BLaER1 (cell line): ENCODE measurements around the gene IPO13.

Source experiments
- H3K27ac ChIP-seq: shearing (Covaris generic); formaldehyde crosslinking; 2 replicates; pipeline ENCODE4 v1.8.1; 2022
- H3K27me3 ChIP-seq: shearing (Covaris generic); formaldehyde crosslinking; 2 replicates; pipeline ENCODE4 v1.8.1; 2022
- H3K36me3 ChIP-seq: shearing (Covaris generic); formaldehyde crosslinking; 2 replicates; pipeline ENCODE4 v1.8.1; 2022
- H3K4me1 ChIP-seq: shearing (Covaris generic); formaldehyde crosslinking; 2 replicates; pipeline ENCODE4 v1.8.1; 2022
- H3K4me2 ChIP-seq: shearing (Covaris generic); formaldehyde crosslinking; 2 replicates; pipeline ENCODE4 v1.8.1; 2022
- H3K4me3 ChIP-seq: shearing (Covaris generic); formaldehyde crosslinking; 2 replicates; pipeline ENCODE4 v1.8.1; 2022
- H3K9ac ChIP-seq: shearing (Covaris generic); formaldehyde crosslinking; 2 replicates; pipeline ENCODE4 v1.8.1; 2022
- H3K9me3 ChIP-seq: shearing (Covaris generic); formaldehyde crosslinking; 2 replicates; pipeline ENCODE4 v1.8.1; 2022
- H4K20me1 ChIP-seq: shearing (Covaris generic); formaldehyde crosslinking; 2 replicates; pipeline ENCODE4 v1.8.1; 2022
- Cebpa-rat ChIP-seq: shearing (Covaris generic); IDR thresholded peaks from 2 replicates; pipeline ENCODE4 v1.8.1; 2022

The IPO13 gene

DNA sequence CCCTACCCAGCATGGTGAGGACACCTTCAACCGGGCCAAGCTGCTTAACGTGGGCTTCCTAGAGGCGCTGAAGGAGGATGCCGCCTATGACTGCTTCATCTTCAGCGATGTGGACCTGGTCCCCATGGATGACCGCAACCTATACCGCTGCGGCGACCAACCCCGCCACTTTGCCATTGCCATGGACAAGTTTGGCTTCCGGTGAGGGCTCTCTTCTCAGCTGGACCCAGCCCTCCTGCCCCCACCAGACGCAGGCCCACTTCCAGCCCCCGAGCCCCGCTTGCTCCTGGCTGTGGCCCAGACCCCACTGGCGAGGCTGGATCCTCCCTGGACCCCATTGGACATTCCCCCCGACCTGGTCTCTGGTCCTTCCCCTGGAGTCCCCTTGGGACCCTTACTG lies 38.1 kb downstream of the IPO13 start:
- Histone ChIP-seq H3K27me3 (no peaks in the 10 kb centered on the region), H4K20me1 (peaks cover 49% of the 10 kb centered on the region), H3K27ac (no peak overlapping the region), H3K4me1 (peaks cover 24% of the 10 kb centered on the region), H3K9ac (no peak overlapping the region), H3K4me2 (no peak overlapping the region), H3K4me3 (no peak overlapping the region), H3K9me3 (no peaks in the 10 kb centered on the region), H3K36me3 (peaks cover 66% of the 10 kb centered on the region)
- TF ChIP-seq Cebpa-rat: no peak

DNA sequence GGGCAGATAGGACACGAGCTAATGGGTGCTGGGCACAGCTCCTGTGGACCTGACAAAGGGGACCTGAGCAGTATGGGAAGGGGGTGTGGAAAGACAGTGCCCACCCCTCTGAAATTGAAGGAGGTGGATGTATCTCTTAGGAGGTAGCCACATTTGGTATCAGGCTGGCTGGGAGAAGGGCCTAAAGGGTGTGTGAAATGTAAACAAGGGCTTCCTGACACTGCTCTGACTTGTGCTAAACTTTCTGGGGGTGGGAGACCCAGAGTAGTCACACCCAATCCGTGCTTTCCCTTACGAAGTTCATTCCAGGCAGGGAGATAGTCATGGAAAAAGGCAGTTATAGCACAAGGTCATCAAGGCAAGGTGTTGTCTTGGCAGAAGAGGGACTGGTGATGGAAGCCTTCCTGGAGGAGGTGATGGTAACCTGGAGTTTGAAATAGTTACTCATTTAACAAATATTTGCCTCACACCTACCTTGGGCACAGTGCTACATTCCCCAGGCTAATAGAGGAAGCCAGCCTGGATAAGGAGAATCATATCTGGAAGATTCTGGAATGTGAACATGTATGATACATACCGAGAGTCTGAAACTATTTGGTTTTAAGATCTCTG lies 39.3 kb downstream of the IPO13 start:
- no peak for TF ChIP-seq Cebpa-rat
- peaks cover 39% of the 10 kb centered on the region for H4K20me1 ChIP-seq
- peaks cover 19% of the 10 kb centered on the region for H3K4me1 ChIP-seq
- no peaks in the 10 kb centered on the region for H3K27me3 ChIP-seq
- H3K36me3 ChIP-seq: peaks cover 63% of the 10 kb centered on the region
- H3K4me3 ChIP-seq: no peak overlapping the region
- no peak overlapping the region for H3K27ac ChIP-seq
- H3K9me3 ChIP-seq: no peaks in the 10 kb centered on the region
- no peak overlapping the region for H3K9ac ChIP-seq
- H3K4me2 ChIP-seq: no peak overlapping the region

DNA sequence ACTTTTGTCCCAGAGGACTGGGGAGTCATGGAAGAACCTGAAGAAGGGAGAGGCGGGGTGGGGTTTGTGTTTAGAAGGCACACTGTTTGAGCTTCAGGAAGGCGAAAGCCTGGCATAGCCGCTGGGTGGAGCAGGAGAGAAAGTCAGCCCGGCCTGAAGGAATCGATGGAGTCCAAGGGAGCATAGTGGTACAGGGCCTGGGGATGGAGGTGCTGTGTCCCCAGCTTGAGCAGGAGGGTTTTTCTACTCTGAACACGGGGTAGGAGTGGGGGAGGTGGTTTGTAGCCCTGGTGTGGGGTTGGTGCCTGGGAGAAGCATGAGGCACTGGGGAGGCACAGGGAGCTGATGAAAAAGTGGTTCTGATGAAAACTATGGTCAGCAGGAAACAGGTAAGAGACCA lies 40.0 kb downstream of the IPO13 start:
- no peak for TF ChIP-seq Cebpa-rat
- peaks cover 57% of the 10 kb centered on the region for H3K36me3 ChIP-seq
- no peaks in the 10 kb centered on the region for H3K9me3 ChIP-seq
- H3K4me2 ChIP-seq: no peak overlapping the region
- peaks cover 33% of the 10 kb centered on the region for H4K20me1 ChIP-seq
- H3K27me3 ChIP-seq: no peaks in the 10 kb centered on the region
- H3K27ac ChIP-seq: no peak overlapping the region
- peaks cover 15% of the 10 kb centered on the region for H3K4me1 ChIP-seq
- no peak overlapping the region for H3K9ac ChIP-seq
- H3K4me3 ChIP-seq: no peak overlapping the region

DNA sequence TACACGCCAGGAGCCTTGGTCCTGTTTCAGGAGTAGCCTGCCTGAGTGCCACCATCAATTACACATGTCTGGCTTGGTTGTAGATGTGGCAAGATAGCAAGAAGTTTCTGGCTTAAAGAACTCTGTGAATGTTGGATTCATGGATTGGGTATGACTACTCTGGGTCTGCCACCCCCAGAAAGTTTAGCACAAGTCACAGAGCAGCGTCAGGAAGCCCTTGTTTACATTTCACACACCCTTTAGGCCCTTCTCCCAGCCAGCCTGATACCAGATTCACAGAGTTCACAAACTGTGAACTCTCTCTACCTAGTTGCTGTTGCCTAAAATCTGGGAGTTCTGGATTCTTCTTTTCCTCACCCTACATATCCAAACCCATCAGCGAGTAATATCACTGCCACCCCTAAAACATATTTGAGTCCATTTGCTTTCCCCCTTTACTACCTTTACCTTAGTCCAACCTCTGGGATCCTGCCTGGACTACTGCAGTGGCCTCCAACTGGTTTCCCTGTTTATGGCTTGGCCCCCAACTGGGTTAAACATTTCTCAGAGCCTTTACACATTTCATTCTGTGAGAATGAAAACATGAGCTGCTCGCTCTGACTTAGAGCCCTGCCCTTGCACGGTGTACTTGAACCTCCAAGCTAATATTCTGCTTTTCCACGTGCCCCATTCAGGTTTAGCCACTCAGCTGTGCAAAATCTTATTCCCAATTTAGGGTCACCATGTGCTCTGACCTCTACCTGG lies 40.6 kb downstream of the IPO13 start:
- Histone ChIP-seq H4K20me1 (peaks cover 27% of the 10 kb centered on the region), H3K9me3 (no peaks in the 10 kb centered on the region), H3K4me2 (no peak overlapping the region), H3K27me3 (no peaks in the 10 kb centered on the region), H3K9ac (no peak overlapping the region), H3K27ac (no peak overlapping the region), H3K4me3 (no peak overlapping the region), H3K36me3 (peaks cover 51% of the 10 kb centered on the region), H3K4me1 (peaks cover 18% of the 10 kb centered on the region)
- TF ChIP-seq Cebpa-rat: no peak

DNA sequence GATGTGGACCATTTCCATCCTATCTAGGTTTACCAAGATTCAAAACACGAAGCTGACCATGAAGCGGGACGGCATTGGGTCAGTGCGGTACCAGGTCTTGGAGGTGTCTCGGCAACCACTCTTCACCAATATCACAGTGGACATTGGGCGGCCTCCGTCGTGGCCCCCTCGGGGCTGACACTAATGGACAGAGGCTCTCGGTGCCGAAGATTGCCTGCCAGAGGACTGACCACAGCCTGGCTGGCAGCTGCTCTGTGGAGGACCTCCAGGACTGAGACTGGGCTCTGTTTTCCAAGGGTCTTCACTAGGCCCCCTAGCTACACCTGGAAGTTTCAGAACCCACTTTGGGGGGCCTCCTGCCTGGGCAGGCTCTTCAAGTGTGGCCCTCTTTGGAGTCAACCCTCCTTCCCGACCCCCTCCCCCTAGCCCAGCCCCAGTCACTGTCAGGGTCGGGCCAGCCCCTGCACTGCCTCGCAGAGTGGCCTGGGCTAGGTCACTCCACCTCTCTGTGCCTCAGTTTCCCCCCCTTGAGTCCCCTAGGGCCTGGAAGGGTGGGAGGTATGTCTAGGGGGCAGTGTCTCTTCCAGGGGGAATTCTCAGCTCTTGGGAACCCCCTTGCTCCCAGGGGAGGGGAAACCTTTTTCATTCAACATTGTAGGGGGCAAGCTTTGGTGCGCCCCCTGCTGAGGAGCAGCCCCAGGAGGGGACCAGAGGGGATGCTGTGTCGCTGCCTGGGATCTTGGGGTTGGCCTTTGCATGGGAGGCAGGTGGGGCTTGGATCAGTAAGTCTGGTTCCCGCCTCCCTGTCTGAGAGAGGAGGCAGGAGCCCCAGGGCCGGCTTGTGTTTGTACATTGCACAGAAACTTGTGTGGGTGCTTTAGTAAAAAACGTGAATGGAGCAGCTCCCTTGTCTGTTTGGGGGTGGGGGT lies 43.8 kb downstream of the IPO13 start:
- peak overlapping the region; percentile 78 for H3K4me3 ChIP-seq
- H3K27ac ChIP-seq: peak overlapping the region; percentile 65; the same call in 1 of the 2 replicates
- H4K20me1 ChIP-seq: no peaks in the 10 kb centered on the region
- H3K36me3 ChIP-seq: peaks cover 20% of the 10 kb centered on the region
- H3K27me3 ChIP-seq: no peaks in the 10 kb centered on the region
- peak overlapping the region; percentile 76; the same call in 1 of the 2 replicates for H3K9ac ChIP-seq
- no peaks in the 10 kb centered on the region for H3K9me3 ChIP-seq
- H3K4me1 ChIP-seq: peaks cover 46% of the 10 kb centered on the region
- TF ChIP-seq Cebpa-rat: no peak
- H3K4me2 ChIP-seq: peak overlapping the region; percentile 89

DNA sequence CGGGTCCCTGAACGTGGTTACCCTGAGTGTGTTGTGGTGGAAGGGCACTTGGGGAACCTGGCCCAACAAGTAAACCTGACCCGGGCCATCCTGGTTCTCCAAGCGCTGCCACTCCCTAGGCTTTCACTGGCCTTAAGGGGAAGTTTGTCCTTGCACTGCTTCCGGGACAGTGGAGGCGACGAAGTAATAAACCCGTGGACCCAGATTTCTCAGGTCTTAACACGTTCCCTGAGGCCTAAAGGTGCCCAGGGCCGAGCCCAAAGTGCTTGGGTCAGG lies 44.4 kb downstream of the IPO13 start:
- Histone ChIP-seq H3K9ac (peak overlapping the region; percentile 76), H3K27ac (peak overlapping the region; percentile 65), H3K9me3 (no peaks in the 10 kb centered on the region), H3K4me2 (peak overlapping the region; percentile 89), H3K4me3 (peak overlapping the region; percentile 78), H3K36me3 (peaks cover 14% of the 10 kb centered on the region), H4K20me1 (no peaks in the 10 kb centered on the region), H3K4me1 (peaks cover 52% of the 10 kb centered on the region), H3K27me3 (no peaks in the 10 kb centered on the region)
- no peak for TF ChIP-seq Cebpa-rat

DNA sequence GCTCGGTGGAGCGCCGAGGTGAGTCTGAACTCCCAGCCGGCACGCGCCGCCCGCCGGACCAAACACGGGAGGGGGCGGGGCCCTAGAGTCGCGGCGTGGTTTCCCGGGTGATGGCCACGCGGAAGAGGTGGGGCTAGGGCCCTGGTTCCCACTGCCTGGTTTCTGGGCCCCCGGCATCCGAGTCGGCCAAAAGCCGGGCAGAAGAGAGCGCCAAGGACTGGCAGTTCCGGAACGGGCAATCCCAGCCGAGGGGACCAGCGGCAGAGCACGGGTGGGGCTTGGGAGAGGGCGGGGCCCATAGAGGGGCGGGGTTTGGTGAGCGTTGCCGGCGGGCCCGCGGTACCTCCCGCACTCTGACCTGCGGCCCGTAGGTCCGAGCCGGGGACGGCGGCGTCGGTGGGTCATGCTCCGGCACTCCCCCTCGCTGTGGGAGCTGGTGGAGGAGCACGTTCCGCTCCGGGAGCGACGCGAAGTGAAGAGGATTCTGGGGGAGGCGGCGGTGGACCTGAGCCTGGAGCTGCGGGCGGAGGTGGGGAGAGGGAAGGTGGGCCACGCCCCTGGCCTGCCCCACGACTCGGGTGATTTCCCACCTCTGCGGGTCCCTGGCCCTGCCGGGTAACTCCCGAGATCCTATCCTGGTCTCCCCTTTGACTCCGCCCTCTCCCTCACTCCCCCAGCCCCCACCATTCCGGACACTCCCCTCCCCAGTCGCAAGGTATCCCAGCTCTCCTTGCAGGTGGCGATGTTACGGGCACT lies 44.9 kb downstream of the IPO13 start, which contains the start of gene CCDC24:
Gene CCDC24 (plus strand): TSS at position 124 of the 756 bp plus-strand sequence. CDS start 280 bp downstream, at position 404.
- Histone ChIP-seq H3K4me1 (peaks cover 57% of the 10 kb centered on the region), H3K9me3 (no peaks in the 10 kb centered on the region), H3K27ac (peak within 1 kb of the TSS; percentile 65), H3K4me3 (peak within 1 kb of the TSS; percentile 78), H4K20me1 (no peaks in the 10 kb centered on the region), H3K36me3 (peaks cover 9% of the 10 kb centered on the region), H3K4me2 (peak within 1 kb of the TSS; percentile 89), H3K9ac (peak within 1 kb of the TSS; percentile 76), H3K27me3 (no peaks in the 10 kb centered on the region)
- TF ChIP-seq Cebpa-rat: no peak

DNA sequence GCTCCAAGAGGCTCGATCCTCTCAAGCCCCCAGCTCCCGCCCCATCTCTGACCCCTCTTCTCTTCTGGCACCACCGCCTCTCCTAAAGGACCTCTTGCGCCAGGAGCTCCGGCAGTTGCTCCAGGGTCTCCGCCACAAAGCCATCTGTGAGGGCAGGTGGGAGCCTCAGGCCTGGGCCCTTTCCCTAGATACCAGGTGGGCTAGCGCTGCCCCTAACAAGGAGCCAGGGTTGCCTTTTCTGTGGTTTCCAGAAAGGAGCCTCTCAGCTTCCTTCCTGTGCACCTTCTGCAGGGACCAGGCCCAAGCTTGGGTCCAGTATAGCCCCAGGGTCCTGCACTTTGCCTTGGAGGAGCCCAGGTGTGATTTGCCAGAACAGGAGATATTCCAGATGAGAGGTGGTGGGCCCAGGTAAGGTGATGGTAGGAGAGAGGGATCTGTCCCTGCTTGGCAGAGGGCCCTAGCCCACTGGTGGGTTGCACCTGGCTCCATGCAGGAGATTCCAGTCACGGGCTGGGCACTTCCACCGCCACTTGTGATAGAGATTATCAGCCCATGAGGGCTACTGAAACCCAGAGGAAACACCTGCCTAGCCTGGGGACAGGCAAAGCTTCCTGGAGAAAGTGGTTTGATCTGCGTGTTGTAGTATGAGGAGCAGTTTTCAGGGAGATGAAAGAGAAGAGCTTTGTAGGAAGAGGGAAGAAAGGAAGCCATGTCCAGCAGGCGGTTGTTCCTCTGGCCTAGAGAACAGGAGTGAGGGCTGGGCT lies 45.7 kb downstream of the IPO13 start:
- Histone ChIP-seq H3K9me3 (no peaks in the 10 kb centered on the region), H3K27ac (peak overlapping the region; percentile 65), H4K20me1 (no peaks in the 10 kb centered on the region), H3K4me1 (peaks cover 59% of the 10 kb centered on the region), H3K27me3 (no peaks in the 10 kb centered on the region), H3K36me3 (peaks cover 2% of the 10 kb centered on the region), H3K4me2 (peak overlapping the region; percentile 89), H3K4me3 (peak overlapping the region; percentile 78), H3K9ac (peak overlapping the region; percentile 76)
- no peak for TF ChIP-seq Cebpa-rat
